Neural crest cell (in vitro differentiated cells): ENCODE results near the gene ITIH3. TPM values are rescaled to one million over a fixed set of nuclear protein-coding genes. Genes with fewer than 3 reads are reported as not detected.

Experiments used
- DNase-seq: peaks from one replicate; pipeline ENCODE4 v3.0.0; 2021; ENCODE audit warnings: low read depth, mixed read lengths, low spot score
- H3K27ac Mint-ChIP-seq: one replicate; pipeline ENCODE4 v1.8.0; 2021; ENCODE audit warnings: mild to moderate bottlenecking, mixed read lengths; ENCODE audit not compliant: unreplicated experiment
- H3K27me3 Mint-ChIP-seq: 2 replicates; pipeline ENCODE4 v1.8.0; 2021; ENCODE audit warnings: low read depth, mild to moderate bottlenecking, mixed read lengths
- H3K36me3 Mint-ChIP-seq: 2 replicates; pipeline ENCODE4 v1.8.0; 2021; ENCODE audit warnings: low read depth, mild to moderate bottlenecking, mixed read lengths
- H3K4me1 Mint-ChIP-seq: 2 replicates; pipeline ENCODE4 v1.8.0; 2021; ENCODE audit warnings: mixed read lengths
- H3K4me3 Mint-ChIP-seq: one replicate; pipeline ENCODE4 v1.8.0; 2021; ENCODE audit warnings: mild to moderate bottlenecking, mixed read lengths
- H3K9me3 Mint-ChIP-seq: 2 replicates; pipeline ENCODE4 v1.8.0; 2021; ENCODE audit warnings: mixed read lengths
- total RNA-seq: library from RNA; stranded (reverse); gene quantifications from 2 replicates; pipeline ENCODE4 v1.2.1, GENCODE V29; 2021
- TF ChIP-seq, protein P1 (sequence below): fragments of 200-600 bp; sonication (generic); conservative IDR thresholded peaks from 2 replicates; pipeline ENCODE4 v1.5.0; 2021; ENCODE audit warnings: antibody characterized with exemption, mild to moderate bottlenecking

The ITIH3 gene
- total RNA-seq, 1 donor from 2014 or later, result not detected

DNA sequence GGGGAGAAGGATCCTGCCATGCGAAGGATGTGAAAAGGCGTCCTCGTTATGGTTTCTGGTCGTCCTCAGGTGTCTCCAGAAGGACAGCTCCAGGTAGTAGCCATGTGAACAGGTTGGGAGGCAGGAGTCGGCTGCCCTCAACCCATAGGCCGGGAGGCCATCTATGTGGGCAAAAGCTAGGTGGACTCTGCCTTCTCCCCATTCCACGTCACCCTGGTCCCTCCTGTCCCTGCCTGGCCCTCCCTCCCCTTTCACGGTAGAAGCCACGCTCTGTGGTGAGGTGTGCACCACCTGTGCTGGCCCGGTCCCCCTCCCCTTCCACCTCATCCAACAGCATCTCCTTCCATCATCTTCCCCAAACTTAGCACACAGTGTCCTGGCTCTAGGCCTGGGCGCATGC, 16.3 kb downstream of the ITIH3 start:
- H3K36me3 Mint-ChIP-seq, result no peaks in the 10 kb centered on the region
- no peaks in the 10 kb centered on the region for H3K27me3 Mint-ChIP-seq
- TF ChIP-seq, protein P1, sequence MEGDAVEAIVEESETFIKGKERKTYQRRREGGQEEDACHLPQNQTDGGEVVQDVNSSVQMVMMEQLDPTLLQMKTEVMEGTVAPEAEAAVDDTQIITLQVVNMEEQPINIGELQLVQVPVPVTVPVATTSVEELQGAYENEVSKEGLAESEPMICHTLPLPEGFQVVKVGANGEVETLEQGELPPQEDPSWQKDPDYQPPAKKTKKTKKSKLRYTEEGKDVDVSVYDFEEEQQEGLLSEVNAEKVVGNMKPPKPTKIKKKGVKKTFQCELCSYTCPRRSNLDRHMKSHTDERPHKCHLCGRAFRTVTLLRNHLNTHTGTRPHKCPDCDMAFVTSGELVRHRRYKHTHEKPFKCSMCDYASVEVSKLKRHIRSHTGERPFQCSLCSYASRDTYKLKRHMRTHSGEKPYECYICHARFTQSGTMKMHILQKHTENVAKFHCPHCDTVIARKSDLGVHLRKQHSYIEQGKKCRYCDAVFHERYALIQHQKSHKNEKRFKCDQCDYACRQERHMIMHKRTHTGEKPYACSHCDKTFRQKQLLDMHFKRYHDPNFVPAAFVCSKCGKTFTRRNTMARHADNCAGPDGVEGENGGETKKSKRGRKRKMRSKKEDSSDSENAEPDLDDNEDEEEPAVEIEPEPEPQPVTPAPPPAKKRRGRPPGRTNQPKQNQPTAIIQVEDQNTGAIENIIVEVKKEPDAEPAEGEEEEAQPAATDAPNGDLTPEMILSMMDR, result no peak
- no peaks in the 10 kb centered on the region for H3K9me3 Mint-ChIP-seq
- no peak for DNase-seq
- peak overlapping the region; percentile 91 for H3K27ac Mint-ChIP-seq
- H3K4me1 Mint-ChIP-seq, result no peaks in the 10 kb centered on the region
- H3K4me3 Mint-ChIP-seq, result no peak overlapping the region

DNA sequence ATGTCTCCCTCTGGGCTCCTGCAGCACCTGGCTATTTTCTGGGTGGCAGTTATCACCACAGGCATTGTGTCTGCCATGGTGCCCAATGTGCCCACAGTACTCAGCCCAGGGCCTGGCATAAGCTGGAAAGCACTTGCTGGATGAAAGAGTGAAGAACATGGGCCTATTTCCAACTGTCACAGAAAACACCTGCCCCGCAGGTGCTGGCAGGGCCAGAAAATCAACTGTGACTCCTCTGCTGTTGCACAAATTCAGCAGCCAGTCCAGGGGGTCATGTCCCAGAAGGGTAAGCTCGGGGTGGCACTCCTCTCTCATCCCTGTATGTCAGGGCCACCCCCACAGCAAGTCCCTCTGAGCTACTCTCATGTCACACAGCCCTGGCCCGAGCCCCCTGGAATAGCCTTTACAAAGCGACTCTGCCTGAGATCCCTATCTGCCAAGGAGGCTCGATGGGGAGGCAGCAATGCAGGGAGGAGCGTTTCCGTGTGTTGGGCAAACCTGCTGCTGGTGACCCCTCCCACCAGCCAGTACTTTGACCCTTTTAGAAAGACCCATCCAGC, 16.9 kb downstream of the ITIH3 start:
- Mint-ChIP-seq H3K4me1 (no peaks in the 10 kb centered on the region), H3K27ac (peak overlapping the region; percentile 91), H3K27me3 (no peaks in the 10 kb centered on the region), H3K4me3 (no peak overlapping the region), H3K36me3 (no peaks in the 10 kb centered on the region), H3K9me3 (no peaks in the 10 kb centered on the region)
- TF ChIP-seq, protein P1, result no peak
- DNase-seq, result no peak

DNA sequence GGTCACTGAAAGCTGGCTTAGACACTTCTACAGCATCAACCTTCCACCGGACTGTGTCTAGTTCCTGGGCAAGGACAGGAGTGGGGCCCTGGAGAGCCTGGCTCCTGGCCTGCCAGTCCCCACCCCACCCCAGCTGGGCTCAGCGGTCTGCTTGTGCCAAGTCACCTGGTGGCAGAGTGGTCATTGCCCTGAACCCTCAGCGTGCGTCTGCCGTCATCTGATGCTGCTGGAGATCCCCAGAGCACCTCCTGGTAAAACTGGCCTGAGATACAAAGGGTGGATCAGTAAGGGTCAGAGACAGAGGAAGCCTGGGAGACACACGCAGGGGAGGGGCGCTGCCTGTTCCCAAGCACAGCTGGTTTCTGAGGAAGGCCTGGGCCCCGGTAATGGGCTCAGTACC, 19.2 kb downstream of the ITIH3 start:
- no peaks in the 10 kb centered on the region for H3K9me3 Mint-ChIP-seq
- H3K4me1 Mint-ChIP-seq, result no peaks in the 10 kb centered on the region
- TF ChIP-seq, protein P1, result no peak
- no peaks in the 10 kb centered on the region for H3K36me3 Mint-ChIP-seq
- no peak overlapping the region for H3K27ac Mint-ChIP-seq
- H3K27me3 Mint-ChIP-seq, result no peaks in the 10 kb centered on the region
- no peak overlapping the region for H3K4me3 Mint-ChIP-seq
- DNase-seq, result no peak

DNA sequence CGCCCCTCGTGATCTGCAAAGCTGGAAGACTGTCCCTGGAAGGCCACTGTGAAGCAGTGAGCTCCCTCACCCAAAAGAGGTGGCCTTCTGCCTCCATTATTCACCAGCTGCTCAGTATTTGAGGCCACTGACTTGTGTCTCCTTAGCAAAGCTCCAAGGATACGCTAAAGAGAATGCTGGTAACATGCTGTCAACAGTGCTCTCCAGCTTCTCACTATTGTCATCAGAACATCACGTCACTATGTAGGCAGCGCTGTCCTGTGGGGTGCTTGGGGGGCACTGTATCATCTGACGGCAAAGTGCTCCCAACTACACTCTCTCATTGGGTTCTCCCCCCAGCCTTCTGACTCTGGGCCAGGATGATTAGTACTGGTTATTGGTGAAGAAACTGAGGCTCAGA, 21.6 kb downstream of the ITIH3 start:
- Mint-ChIP-seq H3K36me3 (no peaks in the 10 kb centered on the region), H3K4me1 (no peaks in the 10 kb centered on the region), H3K4me3 (no peak overlapping the region), H3K9me3 (no peaks in the 10 kb centered on the region), H3K27ac (no peak overlapping the region), H3K27me3 (no peaks in the 10 kb centered on the region)
- DNase-seq, result no peak
- TF ChIP-seq, protein P1, result no peak

DNA sequence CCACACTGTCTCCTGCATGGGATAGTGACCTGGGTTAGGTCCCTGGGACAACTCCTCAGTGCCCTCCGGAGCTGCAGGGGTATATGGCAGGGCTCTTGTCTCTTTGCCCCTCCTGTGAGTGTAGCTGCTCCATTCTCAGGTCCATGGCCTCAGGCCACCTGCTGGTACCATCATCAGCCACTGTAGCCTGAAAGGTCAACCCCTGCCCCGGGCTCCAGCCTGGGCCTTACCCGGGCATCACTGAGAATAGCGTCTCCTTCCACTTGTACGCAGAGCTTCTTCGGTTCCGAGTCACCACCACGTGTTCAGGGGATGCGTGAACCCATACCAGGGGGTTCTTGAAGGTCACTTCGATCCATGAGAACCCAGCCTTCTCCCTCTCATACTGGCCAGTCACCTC, 22.1 kb downstream of the ITIH3 start:
- H3K27ac Mint-ChIP-seq, result no peak overlapping the region
- no peak overlapping the region for H3K4me3 Mint-ChIP-seq
- TF ChIP-seq, protein P1, result no peak
- H3K36me3 Mint-ChIP-seq, result no peaks in the 10 kb centered on the region
- DNase-seq, result no peak
- no peaks in the 10 kb centered on the region for H3K27me3 Mint-ChIP-seq
- H3K9me3 Mint-ChIP-seq, result no peaks in the 10 kb centered on the region
- H3K4me1 Mint-ChIP-seq, result no peaks in the 10 kb centered on the region
